SU-DHL-6 (cell line): ENCODE data around the gene CDHR2.

ENCODE experiments used
- H2AFZ ChIP-seq: fragments of 200-600 bp; sonication (generic); 2 replicates; pipeline ENCODE4 v1.6.1; 2014; ENCODE audit warnings: low read depth, mild to moderate bottlenecking, moderate library complexity, mixed read lengths, antibody characterized with exemption, low read length; ENCODE audit not compliant: severe bottlenecking
- H3F3A ChIP-seq: fragments of 200-600 bp; shearing (Covaris generic); 2 replicates; pipeline ENCODE4 v1.6.0; 2016; ENCODE audit warnings: antibody characterized with exemption, mild to moderate bottlenecking; ENCODE audit not compliant: insufficient read depth
- H3K27ac ChIP-seq: fragments of 200-600 bp; sonication (generic); 2 replicates; pipeline ENCODE4 v1.5.1; 2016; ENCODE audit warnings: low read depth, mild to moderate bottlenecking, low read length, moderate library complexity, mixed read lengths
- H3K27me3 ChIP-seq: fragments of 200-600 bp; sonication (generic), shearing (Covaris generic); 2 replicates; pipeline ENCODE4 v1.6.0; 2014; ENCODE audit warnings: mild to moderate bottlenecking, low read length
- H3K36me3 ChIP-seq: fragments of 200-600 bp; sonication (generic); 2 replicates; pipeline ENCODE4 v1.6.1; 2014; ENCODE audit warnings: mild to moderate bottlenecking, low read length, mixed read lengths
- H3K4me2 ChIP-seq: fragments of 300-600, 200-600 bp; shearing (Covaris generic), sonication (generic); 2 replicates; pipeline ENCODE4 v1.6.0; 2014; ENCODE audit warnings: low read length, low read depth, mild to moderate bottlenecking; ENCODE audit not compliant: poor library complexity, severe bottlenecking
- H3K4me3 ChIP-seq: fragments of 200-600 bp; sonication (generic); 2 replicates; pipeline ENCODE4 v1.5.1; 2014; ENCODE audit warnings: antibody characterized with exemption, low read length, mild to moderate bottlenecking, mixed read lengths; ENCODE audit not compliant: insufficient read depth, poor library complexity, severe bottlenecking
- H3K79me2 ChIP-seq: fragments of 200-600 bp; sonication (generic); 2 replicates; pipeline ENCODE4 v1.6.1; 2014; ENCODE audit warnings: mild to moderate bottlenecking, low read length, moderate library complexity; ENCODE audit not compliant: insufficient read depth
- H3K9ac ChIP-seq: fragments of 200-600 bp; sonication (generic); 2 replicates; pipeline ENCODE4 v1.7.0; 2014; ENCODE audit warnings: mild to moderate bottlenecking, low read length
- H3K9me2 ChIP-seq: fragments of 200-600 bp; sonication (generic); replicated peaks from 2 replicates; pipeline ENCODE4 v1.6.1; 2014; ENCODE audit warnings: low read length; ENCODE audit not compliant: insufficient read depth
- H3K9me3 ChIP-seq: fragments of 200-600 bp; sonication (generic); 2 replicates; pipeline ENCODE4 v1.6.1; 2014; ENCODE audit warnings: low read length, mixed read lengths; ENCODE audit not compliant: insufficient read depth
- H4K20me1 ChIP-seq: fragments of 200-600 bp; sonication (generic); 2 replicates; pipeline ENCODE4 v1.6.1; 2014; ENCODE audit warnings: low read depth, mild to moderate bottlenecking, antibody characterized with exemption, low read length, moderate library complexity, mixed read lengths
- CTCF ChIP-seq: fragments of 200-600 bp; sonication (generic); IDR thresholded peaks from one replicate; pipeline ENCODE4 v1.5.1; 2017; ENCODE audit warnings: antibody characterized with exemption, mild to moderate bottlenecking, low read length, moderate library complexity; ENCODE audit not compliant: insufficient read depth, poor library complexity, severe bottlenecking
- EZH2phosphoT487 ChIP-seq: fragments of 200-600 bp; sonication (generic), shearing (Covaris generic); conservative IDR thresholded peaks from 2 replicates; pipeline ENCODE4 v1.6.1; 2018; ENCODE audit warnings: mild to moderate bottlenecking, antibody characterized with exemption, low read length, moderate library complexity, mixed read lengths

The CDHR2 gene

GRCh38 chr5:176614805-176615478 is 65.8 kb downstream of the CDHR2 start:
- H3K27me3 ChIP-seq = no peaks in the 10 kb centered on the region
- H3K36me3 ChIP-seq = no peaks in the 10 kb centered on the region
- no peaks in the 10 kb centered on the region for H3K9me2 ChIP-seq
- no peak overlapping the region for H3K9ac ChIP-seq
- TF ChIP-seq EZH2phosphoT487 = no peak
- TF ChIP-seq CTCF = no peak
- 0 out of 2 replicates have a peak, but pooled peaks cover 3% of the 10 kb centered on the region for H3F3A ChIP-seq
- no peaks in the 10 kb centered on the region for H3K9me3 ChIP-seq
- no peak overlapping the region for H3K4me2 ChIP-seq
- no peaks in the 10 kb centered on the region for H4K20me1 ChIP-seq
- no peaks in the 10 kb centered on the region for H3K79me2 ChIP-seq
- no peak overlapping the region for H2AFZ ChIP-seq
- no peak overlapping the region for H3K27ac ChIP-seq
- no peak overlapping the region for H3K4me3 ChIP-seq

DNA sequence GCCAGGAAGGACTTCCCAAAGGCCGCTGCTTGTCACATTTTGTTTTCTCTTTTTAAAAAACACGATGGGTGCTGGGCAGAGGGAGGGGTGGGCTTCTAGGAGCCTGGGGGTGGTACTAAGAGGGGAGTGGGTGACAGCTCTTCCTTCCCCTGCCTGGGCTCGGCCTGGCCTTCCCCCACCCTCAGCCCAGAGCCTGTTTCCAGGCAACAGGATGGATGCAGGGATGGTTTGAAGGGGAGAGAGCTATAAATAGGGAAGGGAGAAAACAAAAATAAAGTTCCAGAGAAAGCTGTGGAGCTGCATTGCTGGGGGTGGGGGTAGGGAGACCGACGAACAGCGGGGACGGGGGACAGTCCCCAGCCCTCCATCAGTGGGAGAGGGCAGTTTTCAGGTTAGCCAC is 67.4 kb downstream of the CDHR2 start:
- no peaks in the 10 kb centered on the region for H3K36me3 ChIP-seq
- H2AFZ ChIP-seq = no peak overlapping the region
- no peak overlapping the region for H3K9ac ChIP-seq
- no peaks in the 10 kb centered on the region for H3K27me3 ChIP-seq
- H4K20me1 ChIP-seq = no peaks in the 10 kb centered on the region
- H3F3A ChIP-seq = no peaks in the 10 kb centered on the region
- no peak overlapping the region for H3K4me2 ChIP-seq
- no peaks in the 10 kb centered on the region for H3K9me2 ChIP-seq
- H3K9me3 ChIP-seq = no peaks in the 10 kb centered on the region
- no peak overlapping the region for H3K4me3 ChIP-seq
- no peak overlapping the region for H3K27ac ChIP-seq
- H3K79me2 ChIP-seq = no peaks in the 10 kb centered on the region
- TF ChIP-seq EZH2phosphoT487 = no peak
- no peak for TF ChIP-seq CTCF

DNA sequence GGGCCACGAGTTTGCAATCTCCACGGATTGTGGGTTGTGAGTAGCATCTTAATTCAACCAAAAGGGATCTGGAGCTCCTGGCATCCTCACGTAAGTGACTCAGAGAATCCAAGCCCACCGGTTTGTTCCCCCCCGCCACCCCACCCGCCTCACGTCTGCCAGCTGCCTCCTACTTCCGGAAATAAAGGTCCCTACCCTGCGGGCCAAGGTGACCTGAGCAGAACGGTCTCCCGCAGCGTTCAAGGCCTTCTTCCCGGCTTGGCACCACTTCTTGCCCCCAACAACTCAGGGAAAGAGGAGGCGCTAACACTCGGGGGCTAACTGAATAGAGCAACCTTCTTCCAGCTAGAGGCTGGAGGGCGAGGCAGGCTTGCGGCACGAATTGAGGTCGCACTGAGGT is 69.6 kb downstream of the CDHR2 start:
- H3K4me3 ChIP-seq = no peak overlapping the region
- H4K20me1 ChIP-seq = no peaks in the 10 kb centered on the region
- H3K36me3 ChIP-seq = no peaks in the 10 kb centered on the region
- no peak overlapping the region for H3K4me2 ChIP-seq
- no peak overlapping the region for H3K27ac ChIP-seq
- no peaks in the 10 kb centered on the region for H3K79me2 ChIP-seq
- H3K9ac ChIP-seq = no peak overlapping the region
- H3F3A ChIP-seq = no peaks in the 10 kb centered on the region
- no peaks in the 10 kb centered on the region for H3K27me3 ChIP-seq
- no peaks in the 10 kb centered on the region for H3K9me2 ChIP-seq
- no peaks in the 10 kb centered on the region for H3K9me3 ChIP-seq
- H2AFZ ChIP-seq = no peak overlapping the region
- TF ChIP-seq CTCF (no peak), EZH2phosphoT487 (no peak)
